ENCODE data around the gene ACADS.

- TF ChIP-seq POLR2AphosphoS5 (IDR thresholded peaks at IDR 0.05; ENCODE audit: borderline replicate concordance, low read depth, low read length) (no peak), EZH2 (IDR thresholded peaks at IDR 0.05) (no peak), FOXP2 (optimal IDR thresholded peaks at IDR 0.05; ENCODE audit: control extremely low read depth, extremely low read length, insufficient read depth) (no peak)
Observed at GRCh38 chr12:120702637-120703036, 23.0 kb upstream of the ACADS start.

Measured in SK-N-MC (cell line).